C4-2B (cell line): ENCODE data around the gene AKR1C2.

ENCODE experiments used
- ZFX ChIP-seq: fragments of 450-650 bp; IDR thresholded peaks from 2 replicates; pipeline ENCODE4 v1.6.1; 2017
- TF ChIP-seq, protein P1 (sequence below): fragments of 450-650 bp; conservative IDR thresholded peaks from 2 replicates; pipeline ENCODE4 v1.5.1; 2017; ENCODE audit warnings: mild to moderate bottlenecking

DNA sequence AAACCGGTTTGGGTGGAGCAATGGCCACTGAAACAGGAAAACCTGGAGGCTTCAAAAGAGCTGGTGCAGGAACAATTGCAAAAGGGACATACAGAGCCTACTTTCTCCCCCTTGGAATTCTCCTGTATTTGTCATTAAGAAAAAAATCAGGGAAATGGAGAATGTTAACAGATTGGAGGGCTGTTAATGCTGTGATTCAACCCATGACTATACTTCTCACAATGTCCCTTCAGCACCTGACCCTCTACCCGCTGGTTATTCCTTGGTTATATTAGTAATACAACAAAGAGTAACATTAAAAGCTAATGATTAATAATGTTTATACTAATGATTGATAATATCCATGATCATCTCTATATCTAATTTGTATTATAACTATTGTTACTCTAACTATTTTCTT is 34.4 kb upstream of the AKR1C2 start:
- TF ChIP-seq, protein P1, sequence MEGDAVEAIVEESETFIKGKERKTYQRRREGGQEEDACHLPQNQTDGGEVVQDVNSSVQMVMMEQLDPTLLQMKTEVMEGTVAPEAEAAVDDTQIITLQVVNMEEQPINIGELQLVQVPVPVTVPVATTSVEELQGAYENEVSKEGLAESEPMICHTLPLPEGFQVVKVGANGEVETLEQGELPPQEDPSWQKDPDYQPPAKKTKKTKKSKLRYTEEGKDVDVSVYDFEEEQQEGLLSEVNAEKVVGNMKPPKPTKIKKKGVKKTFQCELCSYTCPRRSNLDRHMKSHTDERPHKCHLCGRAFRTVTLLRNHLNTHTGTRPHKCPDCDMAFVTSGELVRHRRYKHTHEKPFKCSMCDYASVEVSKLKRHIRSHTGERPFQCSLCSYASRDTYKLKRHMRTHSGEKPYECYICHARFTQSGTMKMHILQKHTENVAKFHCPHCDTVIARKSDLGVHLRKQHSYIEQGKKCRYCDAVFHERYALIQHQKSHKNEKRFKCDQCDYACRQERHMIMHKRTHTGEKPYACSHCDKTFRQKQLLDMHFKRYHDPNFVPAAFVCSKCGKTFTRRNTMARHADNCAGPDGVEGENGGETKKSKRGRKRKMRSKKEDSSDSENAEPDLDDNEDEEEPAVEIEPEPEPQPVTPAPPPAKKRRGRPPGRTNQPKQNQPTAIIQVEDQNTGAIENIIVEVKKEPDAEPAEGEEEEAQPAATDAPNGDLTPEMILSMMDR: no peak
- TF ChIP-seq ZFX: no peak
